Measurements from ENCODE around the gene ILKAP.

DNA sequence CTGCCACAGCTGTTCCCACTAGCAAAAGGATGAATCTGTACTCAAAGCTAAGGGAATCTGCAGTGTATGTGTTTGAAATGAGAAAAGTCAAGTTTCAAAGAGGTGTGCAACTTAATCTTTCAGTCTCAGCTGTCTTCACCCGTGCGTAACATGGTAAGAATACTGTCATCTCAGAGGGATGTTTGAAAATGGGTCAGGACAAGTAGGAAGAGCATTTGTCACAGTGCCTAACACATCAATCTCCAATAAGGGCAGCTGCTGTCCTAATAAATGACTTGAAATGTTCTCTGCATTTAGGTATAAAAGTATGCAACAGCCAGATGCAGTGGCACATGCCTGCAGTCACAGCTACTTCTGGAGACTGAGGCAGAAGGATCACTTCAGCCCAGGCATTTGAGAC is 13.1 kb downstream of the ILKAP start:
- TF ChIP-seq, protein P1, sequence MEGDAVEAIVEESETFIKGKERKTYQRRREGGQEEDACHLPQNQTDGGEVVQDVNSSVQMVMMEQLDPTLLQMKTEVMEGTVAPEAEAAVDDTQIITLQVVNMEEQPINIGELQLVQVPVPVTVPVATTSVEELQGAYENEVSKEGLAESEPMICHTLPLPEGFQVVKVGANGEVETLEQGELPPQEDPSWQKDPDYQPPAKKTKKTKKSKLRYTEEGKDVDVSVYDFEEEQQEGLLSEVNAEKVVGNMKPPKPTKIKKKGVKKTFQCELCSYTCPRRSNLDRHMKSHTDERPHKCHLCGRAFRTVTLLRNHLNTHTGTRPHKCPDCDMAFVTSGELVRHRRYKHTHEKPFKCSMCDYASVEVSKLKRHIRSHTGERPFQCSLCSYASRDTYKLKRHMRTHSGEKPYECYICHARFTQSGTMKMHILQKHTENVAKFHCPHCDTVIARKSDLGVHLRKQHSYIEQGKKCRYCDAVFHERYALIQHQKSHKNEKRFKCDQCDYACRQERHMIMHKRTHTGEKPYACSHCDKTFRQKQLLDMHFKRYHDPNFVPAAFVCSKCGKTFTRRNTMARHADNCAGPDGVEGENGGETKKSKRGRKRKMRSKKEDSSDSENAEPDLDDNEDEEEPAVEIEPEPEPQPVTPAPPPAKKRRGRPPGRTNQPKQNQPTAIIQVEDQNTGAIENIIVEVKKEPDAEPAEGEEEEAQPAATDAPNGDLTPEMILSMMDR (IDR thresholded peaks at IDR 0.05; ENCODE audit: insufficient read depth, low read length, poor library complexity, severe bottlenecking), result no peak
- TF ChIP-seq EZH2phosphoT487 (conservative IDR thresholded peaks at IDR 0.05; ENCODE audit: low read length), result no peak

Measured in SU-DHL-6 (cell line).